Transverse colon (tissue), 3 donors: ENCODE results near the gene MAS1.
"Not testable (repeated sequence)": the region's sequence is repeated elsewhere in the genome, so short reads cannot be mapped to it uniquely, and the experiment has no call there.

Source experiments
- CTCF ChIP-seq, 5 experiments: fragments of 200-600 bp in 3 of 5; fragments of 450-650 bp in 2 of 5; sonication (generic) in 3 of 5; IDR thresholded peaks; 1 replicate in 2 of 5; 2 replicates in 3 of 5; pipeline ENCODE4 v1.5.1; 2016 to 2017; ENCODE audit warnings: antibody characterized with exemption in 5 of 5, inconsistent platforms in 3 of 5, mild to moderate bottlenecking in 2 of 5, moderate library complexity in 1 of 5
- POLR2A ChIP-seq: fragments of 450-650 bp; IDR thresholded peaks from one replicate; pipeline ENCODE4 v1.6.1; 2016; ENCODE audit warnings: antibody characterized with exemption, mild to moderate bottlenecking, moderate library complexity

GRCh38 chr6:159848552-159848951, 42.2 kb upstream of the MAS1 start:
- TF ChIP-seq CTCF (IDR thresholded peaks at IDR 0.05); POLR2A: not testable (repeated sequence)
